ENCODE measurements around the gene NDUFS8.

The NDUFS8 gene

GRCh38 chr11:68080860-68081259, 50.4 kb downstream of the NDUFS8 start:
- no peak for DNase-seq (ENCODE audit: low read depth)

GRCh38 chr11:68081691-68082090, 51.2 kb downstream of the NDUFS8 start:
- no peak for DNase-seq (ENCODE audit: low read depth)

- DNase-seq (ENCODE audit: low read depth): no peak
Observed at GRCh38 chr11:68082481-68082880, 52.0 kb downstream of the NDUFS8 start.

GRCh38 chr11:68083517-68083916, 53.0 kb downstream of the NDUFS8 start:
- DNase-seq (ENCODE audit: low read depth): no peak
